Measurements from ENCODE around the gene HCFC1R1. TPM values are rescaled to one million over a fixed set of nuclear protein-coding genes. Genes with fewer than 3 reads are reported as not detected.
"Not testable (repeated sequence)": the region's sequence is repeated elsewhere in the genome, so short reads cannot be mapped to it uniquely, and the experiment has no call there.

HCFC1R1 gene, protein sequence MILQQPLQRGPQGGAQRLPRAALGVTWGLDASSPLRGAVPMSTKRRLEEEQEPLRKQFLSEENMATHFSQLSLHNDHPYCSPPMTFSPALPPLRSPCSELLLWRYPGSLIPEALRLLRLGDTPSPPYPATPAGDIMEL
- total RNA-seq: 100 to 1,000 TPM in 1 of 4 donors, 10 to 100 TPM in 3; 41.8 to 124 (median 66.9) TPM

DNA sequence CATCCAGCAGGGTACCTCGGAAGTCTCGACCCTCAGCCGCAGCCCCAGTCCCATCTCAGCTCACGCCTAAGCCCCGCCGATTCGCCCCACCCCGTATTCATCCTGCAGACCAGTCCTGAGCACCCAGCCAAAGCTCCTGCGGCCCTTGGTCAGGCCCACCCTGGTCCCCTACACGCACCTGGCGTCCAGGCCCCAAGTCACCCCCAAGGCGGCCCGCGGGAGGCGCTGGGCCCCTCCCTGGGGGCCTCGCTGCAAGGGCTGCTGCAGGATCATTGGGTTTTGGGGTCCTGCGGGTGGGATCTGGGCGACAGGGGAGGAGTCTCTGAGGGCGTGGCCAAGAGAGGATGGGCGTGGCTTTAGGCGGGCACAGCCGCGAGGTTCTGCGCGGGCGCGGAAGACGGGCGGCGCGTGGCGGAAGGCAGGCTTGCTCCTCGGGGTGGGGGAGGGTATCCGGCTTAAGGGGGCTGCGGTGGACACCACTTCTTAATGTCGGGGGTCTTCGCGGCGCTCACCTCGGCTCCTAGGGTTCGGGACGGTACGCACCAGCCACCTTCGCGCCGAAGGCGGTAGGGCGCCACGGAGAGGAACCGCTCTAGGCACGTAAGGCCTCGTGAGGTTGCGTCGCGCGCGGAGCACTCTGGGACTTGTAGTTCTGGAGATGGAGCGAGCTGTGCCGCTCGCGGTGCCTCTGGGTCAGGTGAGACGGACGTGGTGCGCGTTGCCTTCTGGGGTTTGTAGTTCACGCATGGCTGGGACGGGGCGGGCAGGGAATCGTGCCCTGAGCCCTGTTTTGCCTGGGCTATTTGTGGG lies at the start of gene HCFC1R1, which contains the start of gene THOC6:
TSS of gene HCFC1R1 (minus strand) at position 274 of the 810 bp plus-strand sequence. CDS start at position 273, 1 bp downstream.
TSS of gene THOC6 (plus strand) at position 367 of the 810 bp plus-strand sequence. CDS start at position 659, 292 bp downstream.
- intact Hi-C loops (cut with DNase I; ENCODE audit: low total_unique reads) (loop anchor here (2.0 to 5.0 kb wide), 3 partner anchors 111 to 977 kb away; partner anchors contain the start of genes NTHL1, TSC2 and ZNF263), in situ Hi-C loops (cut with MboI; ENCODE audit: low sequenced_read_pairs in 4 of 4) (no loop called here)
- peaks cover 0 to 19% of the 10 kb centered on the region in 2 donors for H3K36me3 ChIP-seq
- TF ChIP-seq, protein P1, sequence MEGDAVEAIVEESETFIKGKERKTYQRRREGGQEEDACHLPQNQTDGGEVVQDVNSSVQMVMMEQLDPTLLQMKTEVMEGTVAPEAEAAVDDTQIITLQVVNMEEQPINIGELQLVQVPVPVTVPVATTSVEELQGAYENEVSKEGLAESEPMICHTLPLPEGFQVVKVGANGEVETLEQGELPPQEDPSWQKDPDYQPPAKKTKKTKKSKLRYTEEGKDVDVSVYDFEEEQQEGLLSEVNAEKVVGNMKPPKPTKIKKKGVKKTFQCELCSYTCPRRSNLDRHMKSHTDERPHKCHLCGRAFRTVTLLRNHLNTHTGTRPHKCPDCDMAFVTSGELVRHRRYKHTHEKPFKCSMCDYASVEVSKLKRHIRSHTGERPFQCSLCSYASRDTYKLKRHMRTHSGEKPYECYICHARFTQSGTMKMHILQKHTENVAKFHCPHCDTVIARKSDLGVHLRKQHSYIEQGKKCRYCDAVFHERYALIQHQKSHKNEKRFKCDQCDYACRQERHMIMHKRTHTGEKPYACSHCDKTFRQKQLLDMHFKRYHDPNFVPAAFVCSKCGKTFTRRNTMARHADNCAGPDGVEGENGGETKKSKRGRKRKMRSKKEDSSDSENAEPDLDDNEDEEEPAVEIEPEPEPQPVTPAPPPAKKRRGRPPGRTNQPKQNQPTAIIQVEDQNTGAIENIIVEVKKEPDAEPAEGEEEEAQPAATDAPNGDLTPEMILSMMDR (IDR thresholded peaks at IDR 0.05 in 4 of 5, conservative IDR thresholded peaks at IDR 0.05 in 1 of 5): no peak
- TF ChIP-seq POLR2A (IDR thresholded peaks at IDR 0.05): peak; percentile 81 to 83
- peak; percentile 46 to 60 for ATAC-seq
- H3K27ac ChIP-seq: peak within 1 kb of the TSS; percentile 96 to 100 (median 98)
- peak within 1 kb of the TSS; percentile 71 to 99 (median 82) for H3K4me3 ChIP-seq
- H3K4me1 ChIP-seq: peaks cover 32 to 62% of the 10 kb centered on the region in 2 donors
- peaks cover 1 to 8% (median 2%) of the 10 kb centered on the region in 3 donors for H3K27me3 ChIP-seq
- DNase-seq: peak; percentile 96 to 97
- H3K9me3 ChIP-seq: no peaks in the 10 kb centered on the region

DNA sequence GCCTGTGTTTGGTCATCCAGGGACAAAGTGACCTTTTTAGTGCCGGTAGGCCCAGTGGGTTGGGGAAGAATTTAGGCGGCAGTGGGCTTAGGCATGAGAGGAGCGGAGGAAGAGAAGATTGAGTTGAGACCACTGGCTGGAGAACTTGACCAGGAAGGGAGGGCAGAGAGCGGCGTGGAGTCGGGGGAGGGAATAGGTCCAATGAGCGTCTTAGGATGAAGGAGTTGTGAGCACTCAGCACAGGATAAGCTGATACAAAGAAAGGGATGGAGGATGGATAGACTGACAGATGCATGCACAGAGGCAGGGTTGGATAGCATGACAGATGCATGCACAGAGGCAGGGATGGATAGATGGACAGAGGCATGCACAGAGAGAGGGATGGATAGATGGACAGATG lies 49.7 kb upstream of the HCFC1R1 start:
- H3K27ac ChIP-seq: no peak overlapping the region
- DNase-seq (no peak), ATAC-seq (no peak)
- H3K36me3 ChIP-seq: no peaks in the 10 kb centered on the region
- in situ Hi-C loops (cut with MboI; ENCODE audit: low sequenced_read_pairs in 4 of 4) (no loop called here), intact Hi-C loops (cut with DNase I; ENCODE audit: low total_unique reads) (no loop called here)
- no peak overlapping the region for H3K4me3 ChIP-seq
- H3K9me3 ChIP-seq: no peaks in the 10 kb centered on the region
- no peaks in the 10 kb centered on the region for H3K27me3 ChIP-seq
- no peaks in the 10 kb centered on the region for H3K4me1 ChIP-seq
- TF ChIP-seq, protein P1 (IDR thresholded peaks at IDR 0.05 in 4 of 5, conservative IDR thresholded peaks at IDR 0.05 in 1 of 5): no peak
- TF ChIP-seq POLR2A (IDR thresholded peaks at IDR 0.05): no peak

DNA sequence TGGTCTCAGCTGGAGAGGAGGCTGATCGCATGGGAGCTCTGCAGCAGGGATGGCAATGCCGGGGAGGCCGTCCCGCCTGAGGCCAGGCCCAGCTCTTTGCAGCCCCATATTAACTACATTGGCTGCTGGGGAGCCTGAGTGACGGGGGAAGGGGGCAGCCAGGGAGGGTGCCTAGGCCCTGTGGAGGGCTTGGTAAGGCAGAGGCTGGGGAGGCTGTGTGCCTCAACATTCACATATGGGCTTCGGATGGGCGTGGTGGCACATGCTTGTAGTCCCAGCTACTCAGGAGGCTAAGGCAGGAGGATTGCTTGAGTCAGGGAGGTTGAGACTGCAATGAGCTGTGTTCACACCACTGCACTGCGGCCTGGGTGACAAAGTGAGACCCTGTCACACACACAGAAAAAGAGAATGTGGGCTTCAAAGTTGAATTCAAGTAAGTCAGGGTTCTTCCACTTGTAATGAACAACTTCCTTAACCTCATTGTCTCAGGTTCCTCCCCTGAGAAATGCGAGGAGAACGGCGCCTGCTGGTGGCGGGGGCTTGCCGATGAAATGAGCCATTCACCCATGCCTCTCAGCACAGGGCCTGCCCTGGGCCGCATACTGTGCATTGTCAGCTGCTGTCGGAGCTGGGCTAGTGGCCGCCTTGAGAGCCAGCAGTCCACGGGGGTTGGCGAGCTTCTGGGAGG lies 49.0 kb upstream of the HCFC1R1 start:
- TF ChIP-seq, protein P1 (IDR thresholded peaks at IDR 0.05 in 4 of 5, conservative IDR thresholded peaks at IDR 0.05 in 1 of 5): peak in 1 of 5 experiments; percentile 11
- in situ Hi-C loops (cut with MboI; ENCODE audit: low sequenced_read_pairs in 4 of 4); ATAC-seq; H3K36me3 ChIP-seq; H3K4me1 ChIP-seq; H3K4me3 ChIP-seq; H3K27ac ChIP-seq; intact Hi-C loops (cut with DNase I; ENCODE audit: low total_unique reads); H3K9me3 ChIP-seq; DNase-seq; H3K27me3 ChIP-seq: not testable (repeated sequence)

DNA sequence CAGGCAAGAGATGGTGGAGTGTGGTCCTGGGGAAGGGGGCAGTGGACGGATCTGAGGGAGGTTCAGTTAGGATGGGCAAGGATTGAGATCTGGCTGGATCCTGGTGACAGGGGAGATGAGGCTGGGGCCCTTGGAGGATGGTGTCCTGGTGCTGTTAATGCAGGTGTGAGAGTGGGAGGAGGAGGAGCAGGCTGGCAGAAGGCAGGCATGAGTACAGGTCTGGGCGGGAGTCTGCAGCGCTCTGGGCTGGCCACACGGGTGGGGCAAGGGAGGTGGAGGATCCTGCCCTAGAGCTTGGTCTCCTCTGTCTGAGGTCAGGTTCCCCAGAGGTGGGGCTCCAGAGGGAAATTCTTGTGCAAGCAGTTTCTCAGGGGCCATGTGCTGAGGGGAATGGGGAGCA lies 48.4 kb upstream of the HCFC1R1 start:
- H3K36me3 ChIP-seq; H3K4me3 ChIP-seq; H3K4me1 ChIP-seq; ATAC-seq; DNase-seq; intact Hi-C loops (cut with DNase I; ENCODE audit: low total_unique reads); H3K27me3 ChIP-seq; H3K27ac ChIP-seq; in situ Hi-C loops (cut with MboI; ENCODE audit: low sequenced_read_pairs in 4 of 4); H3K9me3 ChIP-seq: not testable (repeated sequence)

DNA sequence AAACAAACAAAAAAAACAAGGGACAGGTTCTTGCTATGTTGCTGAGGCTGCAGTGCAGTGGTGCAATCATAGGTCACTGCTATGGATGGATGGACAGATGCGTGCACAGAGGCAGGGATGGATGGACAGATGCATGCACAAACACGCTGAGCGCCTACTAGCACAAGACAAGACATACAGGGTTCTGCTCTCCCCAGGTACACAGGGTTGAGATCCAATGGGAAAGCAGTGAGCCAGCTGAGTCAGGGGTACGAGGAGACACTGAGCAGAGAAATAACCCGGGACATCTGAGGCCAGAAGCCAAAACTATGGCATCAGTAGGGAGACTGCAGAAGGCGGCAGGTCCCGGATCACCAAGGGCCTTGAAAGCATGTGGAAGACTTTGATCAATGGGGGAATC lies 47.9 kb upstream of the HCFC1R1 start:
- no peaks in the 10 kb centered on the region for H3K9me3 ChIP-seq
- DNase-seq: no peak
- H3K4me3 ChIP-seq: no peak overlapping the region
- ATAC-seq: no peak
- H3K36me3 ChIP-seq: no peaks in the 10 kb centered on the region
- in situ Hi-C loops (cut with MboI; ENCODE audit: low sequenced_read_pairs in 4 of 4) (no loop called here), intact Hi-C loops (cut with DNase I; ENCODE audit: low total_unique reads) (no loop called here)
- H3K27ac ChIP-seq: no peak overlapping the region
- TF ChIP-seq POLR2A (IDR thresholded peaks at IDR 0.05): no peak
- TF ChIP-seq, protein P1 (IDR thresholded peaks at IDR 0.05 in 4 of 5, conservative IDR thresholded peaks at IDR 0.05 in 1 of 5): no peak
- no peaks in the 10 kb centered on the region for H3K27me3 ChIP-seq
- peaks cover 0 to under 1% of the 10 kb centered on the region in 2 donors for H3K4me1 ChIP-seq

Data from gastrocnemius medialis (tissue), 4 donors.